ENCODE measurements around the gene NUP50.

Gene NUP50

DNA sequence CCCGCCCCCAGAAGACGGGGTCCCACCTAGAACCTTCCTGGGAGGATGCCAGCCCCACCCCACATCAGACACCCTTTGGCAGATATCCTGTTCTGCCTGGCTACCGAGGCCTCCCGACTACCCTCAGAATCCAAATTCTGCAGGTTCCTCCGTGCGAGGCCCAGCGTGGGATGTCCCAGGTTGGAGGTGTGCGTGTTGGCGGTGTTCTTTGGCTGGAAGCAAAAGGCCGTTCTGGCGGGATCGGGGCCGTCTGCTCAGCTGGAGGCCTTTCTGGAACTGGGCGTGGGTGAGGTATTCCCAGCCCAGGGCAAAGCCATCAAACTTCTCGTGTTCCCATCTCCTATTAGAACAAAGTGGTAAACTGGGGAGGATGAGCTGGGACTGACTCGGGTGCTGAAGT is 32.6 kb downstream of the NUP50 start:
- DNase-seq = no peak

GRCh38 chr22:45196926-45197605 is 33.3 kb downstream of the NUP50 start:
- DNase-seq = no peak

DNA sequence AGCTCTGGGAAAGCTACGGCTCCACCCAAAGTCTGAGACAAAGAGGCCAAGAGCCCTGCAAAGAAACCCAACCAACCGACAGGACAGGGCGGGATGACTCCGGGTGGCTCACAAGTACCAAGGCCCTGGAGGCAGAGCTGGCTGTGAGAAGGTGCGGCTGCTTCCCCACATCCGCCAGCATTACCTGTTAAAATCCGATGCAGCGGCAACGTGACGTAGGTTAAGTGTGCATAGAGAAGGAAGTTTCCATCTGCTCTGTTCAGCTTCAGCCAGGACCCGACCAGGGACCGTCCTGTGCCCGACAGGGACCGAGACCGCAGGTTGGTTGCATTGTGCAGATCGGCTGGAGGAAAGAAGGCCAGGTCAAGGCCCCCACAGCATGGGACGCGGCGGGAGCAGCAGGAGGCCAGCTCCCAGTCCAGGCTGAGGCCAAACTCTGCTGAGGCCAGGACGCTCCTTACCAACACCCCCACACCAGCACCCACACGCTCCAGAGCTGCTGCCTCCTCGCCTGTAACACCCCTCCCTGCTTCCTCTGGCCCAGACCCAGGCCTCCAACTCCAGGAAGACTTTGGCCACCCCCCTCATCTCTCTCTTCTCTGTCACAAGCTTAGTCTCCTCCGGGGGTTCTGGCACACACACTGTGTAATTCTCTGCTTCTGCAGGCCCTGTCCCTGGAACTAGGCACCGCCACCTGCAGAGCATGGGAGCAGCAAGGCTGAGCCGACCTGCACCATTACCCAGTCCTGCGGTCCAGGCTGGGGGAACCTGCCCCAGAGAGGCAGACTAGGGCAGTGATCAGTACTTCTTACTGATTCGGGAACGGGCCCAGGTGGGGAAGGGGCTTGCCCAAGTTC is 34.1 kb downstream of the NUP50 start:
- no peak for DNase-seq

- no peak for DNase-seq
Measured at GRCh38 chr22:45198463-45198795, 34.7 kb downstream of the NUP50 start.

GRCh38 chr22:45199723-45200122 is 36.0 kb downstream of the NUP50 start:
- DNase-seq = no peak

GRCh38 chr22:45200230-45200629 is 36.5 kb downstream of the NUP50 start:
- DNase-seq = no peak

- DNase-seq = no peak
Measured at GRCh38 chr22:45200860-45201511, 37.3 kb downstream of the NUP50 start.

DNA sequence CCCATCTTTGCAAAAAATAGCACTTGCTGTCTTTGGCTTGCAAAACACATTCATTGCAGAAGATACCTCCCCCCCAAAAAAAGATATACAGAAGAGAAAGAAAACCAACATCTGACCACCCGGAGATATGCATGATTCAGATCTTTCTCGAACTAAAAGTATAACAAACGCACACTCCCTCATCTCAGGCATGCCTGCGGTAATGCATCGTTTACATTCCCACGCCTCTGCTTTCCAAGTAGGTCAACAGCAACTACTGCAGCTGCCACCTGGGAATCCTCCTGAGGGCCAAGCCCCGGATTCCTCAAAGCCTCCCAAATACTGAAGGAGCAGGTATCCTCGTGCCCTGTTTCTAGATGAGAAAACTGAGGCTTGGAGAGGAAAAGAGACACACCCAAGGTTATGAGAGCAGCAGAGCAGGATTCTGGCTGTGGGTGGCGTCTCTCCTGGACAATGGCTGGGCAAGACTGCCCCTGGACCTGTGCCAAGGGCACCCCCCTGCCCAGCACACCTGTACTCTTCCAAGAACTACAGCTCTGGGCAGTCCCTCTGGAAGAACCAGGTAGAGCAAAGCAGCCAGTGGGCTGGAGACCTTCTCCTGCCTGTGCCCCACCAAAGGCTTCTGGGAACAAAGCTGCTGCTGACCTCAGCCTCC is 38.1 kb downstream of the NUP50 start:
- DNase-seq = no peak

DNA sequence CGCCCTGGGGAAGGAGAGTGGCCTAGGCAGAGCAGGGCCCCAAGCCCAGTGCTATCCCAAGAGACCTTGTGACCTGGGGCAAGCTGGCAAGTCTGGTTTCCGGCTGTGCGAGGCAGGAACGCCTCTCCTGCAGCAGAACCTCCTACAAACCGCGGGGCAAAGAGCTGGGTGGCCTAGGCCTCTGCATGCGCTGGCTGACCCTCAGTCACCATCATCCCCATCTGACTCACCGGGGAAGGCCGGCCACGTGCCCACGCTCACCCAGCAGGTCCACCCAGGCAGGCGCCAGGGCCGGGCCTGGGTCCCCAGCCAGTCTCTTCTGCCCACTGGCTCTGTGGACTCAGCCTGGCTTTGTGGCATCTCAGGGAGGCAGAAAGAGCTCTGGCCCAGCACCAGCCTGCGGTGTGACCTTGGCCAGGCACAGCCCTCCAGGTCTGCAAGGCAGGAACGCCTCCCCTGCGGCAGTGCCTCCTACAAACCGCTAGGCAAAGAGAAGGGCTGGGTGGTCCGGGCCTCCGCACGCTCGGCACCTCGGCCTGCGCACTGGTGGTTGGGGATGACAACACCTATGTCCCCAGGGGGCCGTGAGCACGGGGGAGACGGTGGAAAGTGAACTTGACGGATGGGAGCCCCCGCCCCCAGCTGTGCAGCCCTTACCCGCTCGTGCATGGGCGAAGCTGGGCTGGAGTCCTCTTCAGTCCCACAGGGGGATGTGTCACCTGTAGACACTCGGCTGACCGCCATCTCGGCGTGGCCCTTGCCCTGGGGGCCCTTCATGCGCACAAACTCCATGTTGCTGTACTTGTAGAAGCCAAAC is 38.8 kb downstream of the NUP50 start:
- no peak for DNase-seq

DNA sequence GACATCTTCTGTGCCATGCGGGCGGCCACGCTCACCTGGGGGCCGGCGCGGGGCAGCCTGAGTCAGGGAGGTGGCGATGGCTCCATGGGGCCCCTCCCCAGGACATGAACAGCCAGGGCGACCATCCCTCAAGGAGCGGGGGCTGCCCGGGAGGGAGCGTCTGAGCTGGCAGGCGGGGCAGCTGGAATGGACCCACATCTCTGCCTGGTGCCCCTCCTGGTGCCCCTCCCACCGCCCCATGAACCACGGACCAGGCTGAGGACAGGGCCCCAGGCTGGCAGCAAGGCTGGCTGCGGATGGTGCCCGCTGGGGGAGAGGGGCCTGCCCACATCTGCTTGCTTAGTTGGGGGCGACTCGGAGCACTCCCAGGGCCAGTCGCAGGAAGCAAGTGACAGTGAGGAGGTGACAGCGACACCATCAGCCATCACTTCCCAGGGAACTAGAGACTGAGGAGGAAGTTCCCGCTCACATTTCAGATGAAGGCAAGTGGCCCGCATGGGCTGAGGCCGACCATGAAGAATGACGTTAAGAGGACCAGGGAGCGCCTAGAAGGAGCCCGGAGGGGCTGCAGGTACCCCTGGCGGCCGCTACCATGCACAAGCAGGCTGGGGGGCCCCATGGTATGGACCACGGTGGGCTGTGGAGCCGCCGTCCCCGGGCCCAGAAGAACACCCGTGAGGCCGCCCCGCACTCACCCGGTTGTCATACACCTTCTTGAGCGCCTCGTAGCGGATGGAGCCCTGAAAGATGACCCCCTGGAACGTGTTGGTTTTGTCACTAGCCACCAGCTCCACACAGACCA is 39.6 kb downstream of the NUP50 start:
- DNase-seq = no peak

DNA sequence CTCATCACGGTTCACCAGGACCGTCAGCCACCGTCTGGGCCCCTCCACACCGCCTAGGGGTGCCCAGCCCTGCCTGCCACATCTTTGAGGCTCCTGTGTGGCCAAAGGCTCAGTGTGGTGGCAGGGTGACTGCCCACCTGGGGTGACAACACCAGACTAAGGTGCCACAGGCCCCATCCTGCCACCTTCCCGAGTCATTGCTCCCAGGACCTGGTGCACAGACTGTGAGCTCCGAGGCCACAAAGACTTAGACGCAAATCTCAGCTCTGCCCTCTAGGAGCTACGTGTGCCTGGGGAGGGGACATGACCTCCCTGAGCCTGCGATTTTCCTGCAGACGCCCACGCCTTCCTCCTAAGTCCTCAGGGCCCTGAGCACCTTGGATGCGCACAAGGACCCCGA is 40.5 kb downstream of the NUP50 start:
- no peak for DNase-seq

DNA sequence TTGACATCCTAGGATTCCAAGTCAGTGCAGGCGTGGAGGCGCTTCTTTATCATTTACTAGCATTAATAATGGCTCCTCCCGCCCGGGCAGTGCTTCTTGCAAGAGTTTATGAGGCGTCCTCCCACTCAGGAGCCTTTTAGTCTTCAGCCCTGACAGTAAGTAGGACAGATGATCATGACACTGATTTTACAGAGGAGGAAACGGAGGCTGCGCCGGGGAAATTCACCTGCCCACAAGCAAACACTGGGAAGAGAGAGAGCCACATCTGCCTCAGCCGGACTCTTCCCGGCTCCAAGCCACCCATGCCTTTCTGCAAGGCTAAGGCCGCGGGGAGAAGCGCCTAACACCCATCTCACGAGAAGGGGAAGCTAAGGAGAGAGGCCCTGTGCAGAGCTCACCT is 41.1 kb downstream of the NUP50 start:
- DNase-seq = no peak

DNA sequence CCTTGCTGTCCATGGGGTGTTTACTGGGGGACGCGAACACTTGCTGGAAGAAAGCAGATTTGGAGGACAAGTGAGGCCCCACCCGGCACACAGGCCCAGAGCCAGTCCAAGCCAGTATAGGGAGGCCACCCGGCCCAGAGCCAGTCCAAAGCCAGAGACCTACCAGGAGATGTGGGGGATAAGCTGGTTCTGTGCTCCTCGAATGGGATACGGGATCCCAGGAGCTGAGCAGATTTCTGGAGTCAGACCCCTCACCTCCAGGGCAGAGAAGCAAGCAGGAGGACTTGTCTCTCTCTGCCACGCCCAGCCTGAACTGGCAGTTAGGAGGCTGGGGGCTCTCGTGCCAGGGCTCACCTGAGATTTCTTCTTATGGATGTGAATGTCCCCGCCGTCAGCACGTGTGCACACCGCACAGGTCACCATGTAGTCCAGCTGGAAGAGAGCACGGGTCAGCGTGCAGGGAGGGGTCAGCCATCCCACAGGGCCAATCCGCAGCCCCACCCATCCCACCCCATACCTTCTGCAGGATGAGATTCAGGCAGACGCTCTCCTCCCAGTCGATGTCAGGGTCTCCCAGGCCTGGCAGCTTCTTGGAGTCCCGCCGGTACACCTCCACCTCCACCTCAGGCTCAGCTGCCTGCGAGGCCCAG is 41.7 kb downstream of the NUP50 start:
- no peak for DNase-seq

GRCh38 chr22:45206233-45206632 is 42.5 kb downstream of the NUP50 start:
- DNase-seq = no peak

DNA sequence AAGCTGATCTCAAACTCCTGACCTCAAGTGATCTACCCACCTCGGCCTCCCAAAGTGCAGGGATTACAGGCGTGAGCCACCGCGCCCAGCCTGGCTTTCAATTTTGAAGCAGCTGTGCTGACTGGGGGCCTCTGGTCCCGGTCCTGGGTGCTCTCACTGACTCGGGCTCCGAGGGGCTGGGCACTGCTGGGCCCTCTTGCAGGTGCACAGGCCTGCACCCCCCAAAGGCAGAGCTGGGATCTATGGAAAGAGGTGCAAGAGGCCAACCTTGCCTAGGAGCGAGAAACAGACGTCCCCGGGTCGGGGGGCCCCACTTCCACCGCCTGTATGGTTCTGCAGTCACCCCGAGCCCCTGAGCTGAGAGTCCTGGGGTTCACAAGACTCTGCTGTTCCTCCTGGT is 43.8 kb downstream of the NUP50 start:
- DNase-seq = no peak

DNA sequence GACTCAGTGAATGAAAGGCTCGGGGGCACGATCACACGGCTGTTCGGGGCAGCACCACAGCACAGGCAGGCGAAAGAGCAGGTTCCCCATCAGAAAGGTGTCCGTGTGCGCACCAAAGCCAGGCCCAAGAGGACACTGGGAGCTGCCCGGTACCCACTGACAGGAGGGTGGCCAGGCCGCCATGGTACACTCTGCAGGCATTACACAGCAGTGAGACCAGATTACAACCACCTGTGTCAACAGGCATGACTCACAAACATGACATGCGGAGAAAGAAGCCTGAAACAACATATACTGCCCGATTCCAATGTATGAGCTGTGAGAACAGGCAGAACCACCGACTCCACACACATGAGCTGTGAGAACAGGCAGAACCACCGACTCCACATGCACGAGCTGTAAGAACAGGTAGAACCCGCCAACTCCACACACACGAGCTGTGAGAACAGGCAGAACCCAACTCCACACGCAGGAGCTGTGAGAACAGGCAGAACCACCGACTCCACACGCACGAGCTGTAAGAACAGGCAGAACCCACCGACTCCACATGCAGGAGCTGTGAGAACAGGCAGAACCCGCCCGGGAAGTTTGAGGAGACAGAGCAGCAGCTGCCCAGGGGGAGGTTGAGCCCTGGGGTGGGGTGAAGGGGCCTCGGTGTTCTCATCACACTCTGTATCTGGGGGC is 44.4 kb downstream of the NUP50 start:
- no peak for DNase-seq

GRCh38 chr22:45208696-45208992 is 44.9 kb downstream of the NUP50 start:
- DNase-seq = no peak

- peak in 2 of 5 donors; percentile 8 to 12 for DNase-seq
Measured at GRCh38 chr22:45208993-45209838, 45.5 kb downstream of the NUP50 start.

GRCh38 chr22:45210174-45210573 is 46.4 kb downstream of the NUP50 start:
- no peak for DNase-seq

GRCh38 chr22:45210577-45210976 is 46.9 kb downstream of the NUP50 start:
- DNase-seq = no peak

Measured in T-helper 1 cell (primary cell).